ENCODE data around the gene RNF126.
A peak's percentile ranks its signal among the peaks of the same experiment; 100 is the strongest.

Gene RNF126

GRCh38 chr19:648904-649801, 13.9 kb downstream of the RNF126 start:
- DNase-seq, result no peak
- Histone ChIP-seq H3K36me3 (peaks cover 81% of the 10 kb centered on the region), H3K27me3 (no peaks in the 10 kb centered on the region), H3K4me3 (ENCODE audit: low read depth, low read length) (no peak overlapping the region), H3K4me1 (no peaks in the 10 kb centered on the region), H3K9me3 (no peaks in the 10 kb centered on the region)
- TF ChIP-seq CTCF (IDR thresholded peaks at IDR 0.05; ENCODE audit: low read depth, low read length), result no peak

DNA sequence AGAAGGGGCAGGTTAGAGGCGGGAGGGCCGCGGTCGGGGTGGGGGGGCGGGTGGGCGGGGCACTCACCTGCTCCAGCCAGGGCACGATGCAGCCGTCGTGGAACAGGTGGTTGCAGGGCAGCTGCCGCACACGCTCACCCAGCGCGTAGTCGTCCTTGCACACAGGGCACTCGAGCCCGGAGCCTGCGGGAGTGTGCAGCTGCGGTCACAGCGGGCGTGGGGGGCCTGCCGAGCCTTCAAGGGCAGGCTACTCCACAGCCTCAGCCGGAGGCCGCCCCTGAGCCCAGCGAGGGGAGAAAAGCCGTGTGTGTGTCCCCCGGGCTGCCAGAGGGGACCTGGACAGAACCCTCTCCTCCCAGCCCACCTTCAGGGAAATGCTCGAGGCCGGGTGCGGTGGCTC, 14.7 kb downstream of the RNF126 start:
- no peaks in the 10 kb centered on the region for H3K27me3 ChIP-seq
- H3K4me1 ChIP-seq, result no peaks in the 10 kb centered on the region
- TF ChIP-seq CTCF (IDR thresholded peaks at IDR 0.05; ENCODE audit: low read depth, low read length), result no peak
- no peak for DNase-seq
- peaks cover 73% of the 10 kb centered on the region for H3K36me3 ChIP-seq
- H3K4me3 ChIP-seq (ENCODE audit: low read depth, low read length), result no peak overlapping the region
- no peaks in the 10 kb centered on the region for H3K9me3 ChIP-seq

DNA sequence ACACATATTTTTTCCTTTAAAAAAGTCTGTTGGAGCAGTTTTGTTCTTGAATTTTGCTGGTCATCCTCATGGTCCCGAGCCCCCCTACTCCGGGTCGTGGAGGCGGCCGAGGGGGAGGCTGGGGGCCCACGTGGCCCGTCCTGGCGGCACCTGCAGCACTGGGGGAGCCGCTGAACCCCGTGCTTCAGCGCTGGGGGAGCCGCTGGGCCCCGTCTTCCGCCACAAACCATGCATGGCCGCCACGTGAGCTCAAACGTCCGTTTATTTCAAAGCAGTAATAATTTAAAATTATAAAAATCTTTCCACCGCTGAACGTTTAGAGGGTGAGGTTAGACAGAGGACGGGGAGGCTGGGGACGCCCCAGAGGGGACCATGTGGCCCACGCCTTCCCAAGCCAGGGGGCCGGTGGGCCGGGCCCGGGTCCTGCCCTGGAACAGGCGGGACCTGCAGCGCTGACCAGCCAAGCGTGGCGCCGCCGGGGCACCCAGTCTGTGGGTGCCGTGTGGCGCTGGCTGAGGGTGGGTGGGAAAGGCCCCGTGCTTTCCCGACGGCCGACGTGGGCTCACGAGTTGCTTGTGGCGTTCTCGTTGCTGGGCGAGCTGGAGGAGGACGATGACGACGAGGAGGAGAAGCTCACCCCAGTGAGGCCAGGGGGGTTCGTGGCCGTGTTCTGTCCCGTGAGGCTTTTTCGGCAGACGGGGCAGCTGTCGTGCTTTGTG, 15.3 kb downstream of the RNF126 start:
- no peak for DNase-seq
- H3K4me3 ChIP-seq (ENCODE audit: low read depth, low read length), result no peak overlapping the region
- H3K27me3 ChIP-seq, result no peaks in the 10 kb centered on the region
- no peak for TF ChIP-seq CTCF (IDR thresholded peaks at IDR 0.05; ENCODE audit: low read depth, low read length)
- H3K4me1 ChIP-seq, result no peaks in the 10 kb centered on the region
- no peaks in the 10 kb centered on the region for H3K9me3 ChIP-seq
- H3K36me3 ChIP-seq, result peaks cover 67% of the 10 kb centered on the region

DNA sequence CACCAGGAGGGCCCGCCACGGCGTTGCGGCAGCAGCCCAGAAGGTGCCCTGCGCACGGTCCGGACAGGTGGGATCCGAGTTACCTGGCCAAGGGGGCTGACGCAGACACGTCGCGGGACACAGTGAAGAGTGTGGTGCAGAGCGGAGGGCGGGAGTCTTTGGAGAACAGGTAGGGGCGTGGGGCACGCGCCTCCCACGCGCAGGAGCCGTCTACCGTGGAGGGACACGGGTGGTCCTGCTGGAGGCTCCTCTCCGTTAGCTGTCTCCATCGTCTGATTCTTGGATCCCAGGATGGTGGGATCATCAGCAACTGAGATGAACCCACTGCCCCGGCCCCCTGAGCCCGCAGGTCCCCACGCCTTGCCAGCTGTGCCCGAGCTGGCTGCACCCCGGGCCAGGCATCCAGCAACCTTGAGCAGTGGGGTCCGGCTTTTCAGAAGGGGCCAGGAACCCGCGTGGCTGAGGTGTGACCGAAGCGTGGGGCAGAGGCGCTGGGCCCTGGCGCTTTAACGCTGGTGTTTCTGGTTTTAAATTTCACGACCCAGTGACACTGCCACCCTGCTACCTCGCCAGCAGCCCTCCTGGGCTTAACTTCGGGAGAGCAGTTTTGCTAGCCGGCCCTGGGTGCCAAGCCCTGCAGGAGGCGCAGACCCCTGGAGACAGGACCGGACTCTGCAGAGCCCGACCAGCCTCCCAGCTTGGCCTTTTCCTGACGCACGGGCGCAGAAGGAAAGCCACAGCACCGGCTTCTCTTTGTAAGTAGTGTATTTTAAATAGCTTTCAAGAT, 16.0 kb downstream of the RNF126 start:
- Histone ChIP-seq H3K36me3 (peaks cover 60% of the 10 kb centered on the region), H3K4me1 (no peaks in the 10 kb centered on the region), H3K27me3 (no peaks in the 10 kb centered on the region), H3K9me3 (no peaks in the 10 kb centered on the region), H3K4me3 (ENCODE audit: low read depth, low read length) (no peak overlapping the region)
- DNase-seq, result no peak
- no peak for TF ChIP-seq CTCF (IDR thresholded peaks at IDR 0.05; ENCODE audit: low read depth, low read length)

DNA sequence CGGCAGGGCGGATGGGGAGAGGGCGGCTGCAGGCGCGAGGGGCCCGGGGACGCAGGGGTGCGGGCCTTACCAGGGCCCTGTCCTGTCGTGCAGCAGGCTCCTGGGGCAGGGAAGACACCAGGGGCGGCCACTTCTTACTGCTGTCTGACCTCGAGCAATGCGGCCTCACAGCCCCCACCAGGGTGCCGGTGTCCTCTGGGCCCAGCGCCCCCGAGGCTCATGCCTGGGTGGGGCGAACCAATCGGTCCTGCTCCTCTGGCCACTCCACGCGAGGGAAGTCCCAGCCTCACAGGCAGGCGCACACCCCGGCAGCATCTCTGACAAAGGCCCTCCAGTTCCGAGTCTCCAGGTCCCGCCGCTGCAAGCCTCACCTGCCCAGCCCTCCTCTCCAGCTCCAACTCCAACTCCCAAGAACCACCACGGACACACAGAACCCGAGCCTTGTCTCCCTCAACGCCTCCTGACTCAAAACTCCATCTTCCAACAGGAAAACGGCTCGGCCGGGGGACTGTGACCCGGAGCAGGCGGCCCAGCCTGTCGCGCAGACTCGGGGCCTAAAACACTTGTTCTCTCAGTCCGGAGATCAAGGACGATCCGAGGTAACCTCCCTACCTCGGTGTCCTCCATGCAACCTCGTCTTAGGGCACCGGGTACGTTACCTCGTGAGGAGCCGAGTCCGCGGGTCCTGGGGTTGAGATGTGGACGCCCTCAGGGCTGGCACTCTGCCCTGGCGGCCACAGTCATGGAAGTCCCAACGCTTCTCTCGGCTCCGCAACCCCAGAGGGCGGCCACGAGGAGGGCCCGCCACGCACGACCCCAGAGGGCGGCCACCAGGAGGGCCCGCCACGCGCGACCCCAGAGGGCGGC, 16.9 kb downstream of the RNF126 start:
- Histone ChIP-seq H3K4me1 (no peaks in the 10 kb centered on the region), H3K4me3 (ENCODE audit: low read depth, low read length) (no peak overlapping the region), H3K27me3 (no peaks in the 10 kb centered on the region), H3K9me3 (no peaks in the 10 kb centered on the region), H3K36me3 (peaks cover 51% of the 10 kb centered on the region)
- DNase-seq, result peak; percentile 15
- TF ChIP-seq CTCF (IDR thresholded peaks at IDR 0.05; ENCODE audit: low read depth, low read length), result no peak
